Loucy (cell line): ENCODE data around the gene CDX2.

ENCODE experiments used
- CTCF ChIP-seq: fragments of 200-600 bp; sonication (generic); conservative IDR thresholded peaks from 2 replicates; pipeline ENCODE4 v1.5.1; 2014; ENCODE audit warnings: mild to moderate bottlenecking, antibody characterized with exemption, low read length
- EZH2phosphoT487 ChIP-seq: fragments of 200-600 bp; IDR thresholded peaks from 2 replicates; pipeline ENCODE4 v1.6.1; 2018; ENCODE audit warnings: antibody characterized with exemption, mild to moderate bottlenecking, moderate library complexity, borderline replicate concordance

- TF ChIP-seq CTCF = no peak
- TF ChIP-seq EZH2phosphoT487 = no peak
Observed at GRCh38 chr13:28010046-28010445, 40.9 kb upstream of the CDX2 start.
